Measurements from ENCODE around the gene CNNM3.

CNNM3 gene

GRCh38 chr2:96837575-96837974 is 21.5 kb downstream of the CNNM3 start:
- H3K27ac ChIP-seq (ENCODE audit: low read depth, low read length), result no peak overlapping the region
- no peak overlapping the region for H3K4me2 ChIP-seq (ENCODE audit: low read length)
- no peak overlapping the region for H2BK5ac ChIP-seq (ENCODE audit: low read length)
- H3K18ac ChIP-seq (ENCODE audit: low read length), result no peak overlapping the region
- H2AK5ac ChIP-seq (ENCODE audit: low read length), result no peak overlapping the region
- no peak overlapping the region for H3K4me3 ChIP-seq (ENCODE audit: low read length)
- H3K79me2 ChIP-seq (ENCODE audit: control insufficient read depth, insufficient read depth, low read length), result no peaks in the 10 kb centered on the region
- no peak overlapping the region for H2BK15ac ChIP-seq (replicated peaks; ENCODE audit: low read depth)
- H3K36me3 ChIP-seq (ENCODE audit: control insufficient read depth, insufficient read depth, low read length), result no peaks in the 10 kb centered on the region
- no peak overlapping the region for H4K5ac ChIP-seq (ENCODE audit: low read length)
- no CpG with 5 or more reads among the region's 9 CpGs for WGBS (ENCODE audit: extremely low coverage, insufficient coverage, low lambda C conversion rate)
- no peak overlapping the region for H3K4ac ChIP-seq (ENCODE audit: low read depth, low read length)
- H3K27me3 ChIP-seq (ENCODE audit: insufficient read depth, low read length, poor library complexity), result no peaks in the 10 kb centered on the region
- no peaks in the 10 kb centered on the region for H3K4me1 ChIP-seq (ENCODE audit: control insufficient read depth, low read depth, low read length)
- no peak overlapping the region for H4K8ac ChIP-seq (ENCODE audit: low read depth, low read length)
- no peak overlapping the region for H2BK120ac ChIP-seq (ENCODE audit: low read depth, low read length)
- no peak overlapping the region for H3K23ac ChIP-seq (ENCODE audit: low read length)
- H3K56ac ChIP-seq (ENCODE audit: low read length), result no peak overlapping the region
- no peaks in the 10 kb centered on the region for H3K79me1 ChIP-seq (ENCODE audit: low read length)
- no peak overlapping the region for H3K9ac ChIP-seq (ENCODE audit: low read length)
- DNase-seq, result no peak

GRCh38 chr2:96838345-96839292 is 22.6 kb downstream of the CNNM3 start:
- Histone ChIP-seq H2BK120ac (ENCODE audit: low read depth, low read length) (no peak overlapping the region), H3K4me1 (ENCODE audit: control insufficient read depth, low read depth, low read length) (no peaks in the 10 kb centered on the region), H3K23ac (ENCODE audit: low read length) (no peak overlapping the region), H3K27me3 (ENCODE audit: insufficient read depth, low read length, poor library complexity) (no peaks in the 10 kb centered on the region), H3K4me3 (ENCODE audit: low read length) (no peak overlapping the region), H3K4ac (ENCODE audit: low read depth, low read length) (no peak overlapping the region), H2BK15ac (replicated peaks; ENCODE audit: low read depth) (no peak overlapping the region), H4K5ac (ENCODE audit: low read length) (no peak overlapping the region), H3K9ac (ENCODE audit: low read length) (no peak overlapping the region), H3K18ac (ENCODE audit: low read length) (no peak overlapping the region), H3K79me1 (ENCODE audit: low read length) (no peaks in the 10 kb centered on the region), H3K27ac (ENCODE audit: low read depth, low read length) (no peak overlapping the region), H4K8ac (ENCODE audit: low read depth, low read length) (no peak overlapping the region), H3K79me2 (ENCODE audit: control insufficient read depth, insufficient read depth, low read length) (no peaks in the 10 kb centered on the region), H2AK5ac (ENCODE audit: low read length) (no peak overlapping the region), H2BK5ac (ENCODE audit: low read length) (no peak overlapping the region), H3K56ac (ENCODE audit: low read length) (no peak overlapping the region), H3K36me3 (ENCODE audit: control insufficient read depth, insufficient read depth, low read length) (no peaks in the 10 kb centered on the region), H3K4me2 (ENCODE audit: low read length) (no peak overlapping the region)
- no peak for DNase-seq
- WGBS (ENCODE audit: extremely low coverage, insufficient coverage, low lambda C conversion rate), result no CpG with 5 or more reads among the region's 23 CpGs

- no peak overlapping the region for H3K18ac ChIP-seq (ENCODE audit: low read length)
- DNase-seq, result no peak
- H3K4me1 ChIP-seq (ENCODE audit: control insufficient read depth, low read depth, low read length), result no peaks in the 10 kb centered on the region
- no peak overlapping the region for H2BK15ac ChIP-seq (replicated peaks; ENCODE audit: low read depth)
- H3K56ac ChIP-seq (ENCODE audit: low read length), result no peak overlapping the region
- WGBS (ENCODE audit: extremely low coverage, insufficient coverage, low lambda C conversion rate), result no CpG with 5 or more reads among the region's 42 CpGs
- no peak overlapping the region for H3K4ac ChIP-seq (ENCODE audit: low read depth, low read length)
- H3K4me3 ChIP-seq (ENCODE audit: low read length), result no peak overlapping the region
- H3K23ac ChIP-seq (ENCODE audit: low read length), result no peak overlapping the region
- no peaks in the 10 kb centered on the region for H3K27me3 ChIP-seq (ENCODE audit: insufficient read depth, low read length, poor library complexity)
- H3K4me2 ChIP-seq (ENCODE audit: low read length), result no peak overlapping the region
- H2BK5ac ChIP-seq (ENCODE audit: low read length), result no peak overlapping the region
- no peaks in the 10 kb centered on the region for H3K79me2 ChIP-seq (ENCODE audit: control insufficient read depth, insufficient read depth, low read length)
- no peak overlapping the region for H2AK5ac ChIP-seq (ENCODE audit: low read length)
- no peaks in the 10 kb centered on the region for H3K79me1 ChIP-seq (ENCODE audit: low read length)
- no peak overlapping the region for H2BK120ac ChIP-seq (ENCODE audit: low read depth, low read length)
- no peak overlapping the region for H3K9ac ChIP-seq (ENCODE audit: low read length)
- no peak overlapping the region for H3K27ac ChIP-seq (ENCODE audit: low read depth, low read length)
- H4K5ac ChIP-seq (ENCODE audit: low read length), result no peak overlapping the region
- no peak overlapping the region for H4K8ac ChIP-seq (ENCODE audit: low read depth, low read length)
- H3K36me3 ChIP-seq (ENCODE audit: control insufficient read depth, insufficient read depth, low read length), result no peaks in the 10 kb centered on the region
Measured at GRCh38 chr2:96839293-96839874, 23.3 kb downstream of the CNNM3 start.

GRCh38 chr2:96839875-96840850 is 24.1 kb downstream of the CNNM3 start:
- Histone ChIP-seq H3K18ac (ENCODE audit: low read length) (no peak overlapping the region), H3K4me1 (ENCODE audit: control insufficient read depth, low read depth, low read length) (no peaks in the 10 kb centered on the region), H3K36me3 (ENCODE audit: control insufficient read depth, insufficient read depth, low read length) (no peaks in the 10 kb centered on the region), H4K5ac (ENCODE audit: low read length) (no peak overlapping the region), H2BK120ac (ENCODE audit: low read depth, low read length) (no peak overlapping the region), H3K79me2 (ENCODE audit: control insufficient read depth, insufficient read depth, low read length) (no peaks in the 10 kb centered on the region), H3K79me1 (ENCODE audit: low read length) (no peaks in the 10 kb centered on the region), H4K8ac (ENCODE audit: low read depth, low read length) (no peak overlapping the region), H3K9ac (ENCODE audit: low read length) (no peak overlapping the region), H3K4me2 (ENCODE audit: low read length) (no peak overlapping the region), H2BK15ac (replicated peaks; ENCODE audit: low read depth) (no peak overlapping the region), H3K27ac (ENCODE audit: low read depth, low read length) (no peak overlapping the region), H2BK5ac (ENCODE audit: low read length) (no peak overlapping the region), H3K56ac (ENCODE audit: low read length) (no peak overlapping the region), H3K27me3 (ENCODE audit: insufficient read depth, low read length, poor library complexity) (no peaks in the 10 kb centered on the region), H3K4me3 (ENCODE audit: low read length) (no peak overlapping the region), H3K23ac (ENCODE audit: low read length) (no peak overlapping the region), H3K4ac (ENCODE audit: low read depth, low read length) (no peak overlapping the region), H2AK5ac (ENCODE audit: low read length) (no peak overlapping the region)
- no peak for DNase-seq
- WGBS (ENCODE audit: extremely low coverage, insufficient coverage, low lambda C conversion rate), result no CpG with 5 or more reads among the region's 37 CpGs

GRCh38 chr2:96841701-96842495 is 25.8 kb downstream of the CNNM3 start:
- no peak overlapping the region for H3K4me3 ChIP-seq (ENCODE audit: low read length)

More at GRCh38 chr2:96841701-96842495, 25.8 kb downstream of the CNNM3 start:
- H3K79me2 ChIP-seq (ENCODE audit: control insufficient read depth, insufficient read depth, low read length), result no peaks in the 10 kb centered on the region
- no peak overlapping the region for H3K56ac ChIP-seq (ENCODE audit: low read length)
- no peaks in the 10 kb centered on the region for H3K36me3 ChIP-seq (ENCODE audit: control insufficient read depth, insufficient read depth, low read length)
- no peak overlapping the region for H2BK15ac ChIP-seq (replicated peaks; ENCODE audit: low read depth)
- H4K8ac ChIP-seq (ENCODE audit: low read depth, low read length), result no peak overlapping the region
- WGBS (ENCODE audit: extremely low coverage, insufficient coverage, low lambda C conversion rate), result no CpG with 5 or more reads among the region's 16 CpGs
- no peak overlapping the region for H3K4me2 ChIP-seq (ENCODE audit: low read length)
- H3K27me3 ChIP-seq (ENCODE audit: insufficient read depth, low read length, poor library complexity), result no peaks in the 10 kb centered on the region
- H2AK5ac ChIP-seq (ENCODE audit: low read length), result no peak overlapping the region
- H4K5ac ChIP-seq (ENCODE audit: low read length), result no peak overlapping the region
- H3K27ac ChIP-seq (ENCODE audit: low read depth, low read length), result no peak overlapping the region
- no peak overlapping the region for H3K4ac ChIP-seq (ENCODE audit: low read depth, low read length)
- DNase-seq, result no peak
- H3K9ac ChIP-seq (ENCODE audit: low read length), result no peak overlapping the region
- no peaks in the 10 kb centered on the region for H3K4me1 ChIP-seq (ENCODE audit: control insufficient read depth, low read depth, low read length)
- no peak overlapping the region for H2BK120ac ChIP-seq (ENCODE audit: low read depth, low read length)
- H3K79me1 ChIP-seq (ENCODE audit: low read length), result no peaks in the 10 kb centered on the region
- H3K18ac ChIP-seq (ENCODE audit: low read length), result no peak overlapping the region
- no peak overlapping the region for H2BK5ac ChIP-seq (ENCODE audit: low read length)
- H3K23ac ChIP-seq (ENCODE audit: low read length), result no peak overlapping the region

Measured in mesendoderm (in vitro differentiated cells).